ENCODE measurements around the gene NPTXR. TPM values are rescaled to one million over a fixed set of nuclear protein-coding genes. Genes with fewer than 3 reads are reported as not detected.
"Not testable (repeated sequence)": the region's sequence is repeated elsewhere in the genome, so short reads cannot be mapped to it uniquely, and the experiment has no call there.

Gene NPTXR
- polyA plus RNA-seq, 1 of the 3 experiments (the other 2 are of a cell fraction) = 1.2 TPM

GRCh38 chr22:38859581-38860282 is 15.9 kb upstream of the NPTXR start:
- no peak overlapping the region for H3K4me3 ChIP-seq (ENCODE audit: low read depth in 2 of 2, low read length in 1 of 2)
- no peak for TF ChIP-seq RXRA (IDR thresholded peaks at IDR 0.05; ENCODE audit: borderline replicate concordance, low read depth)
- no peak for TF ChIP-seq ZBTB33 (IDR thresholded peaks at IDR 0.05; ENCODE audit: borderline replicate concordance, low read depth)
- no peaks in the 10 kb centered on the region for H3K27me3 ChIP-seq (ENCODE audit: insufficient read depth)
- POLR2A ChIA-PET = no interaction called here
- no peak overlapping the region for H3K9ac ChIP-seq
- H3K4me1 ChIP-seq (ENCODE audit: control insufficient read depth in 1 of 2, insufficient read depth in 2 of 2, low read depth in 1 of 2, low read length in 1 of 2) = peaks cover 0 to 5% of the 10 kb centered on the region in 2 experiments; a peak in 1 of 4 replicates
- H3K27ac ChIP-seq (ENCODE audit: low read depth in 2 of 2, low read length in 1 of 2) = no peak overlapping the region
- H4K20me1 ChIP-seq (ENCODE audit: insufficient read depth) = no peaks in the 10 kb centered on the region
- no peak overlapping the region for H3K4me2 ChIP-seq
- no peaks in the 10 kb centered on the region for H3K9me3 ChIP-seq
- no peak overlapping the region for H2AFZ ChIP-seq (ENCODE audit: low read depth)
- H3K79me2 ChIP-seq (ENCODE audit: insufficient read depth) = no peaks in the 10 kb centered on the region
- WGBS (ENCODE audit: low lambda C conversion rate) = 90% methylated on average over 3 of the region's 14 CpGs
- H3F3A ChIP-seq (replicated peaks; ENCODE audit: insufficient read depth) = no peaks in the 10 kb centered on the region
- CTCF ChIA-PET = interaction anchor here (2.3 to 3.7 kb wide), 3 partner anchors 10 to 94 kb away, joined by 7 to 28 read pairs (median 7); no protein-coding TSS in a partner anchor
- no peaks in the 10 kb centered on the region for H3K36me3 ChIP-seq (replicated peaks in 1 of 2; ENCODE audit: control insufficient read depth in 1 of 2, insufficient read depth in 2 of 2, low read length in 1 of 2)
- H3K9me2 ChIP-seq = no peaks in the 10 kb centered on the region
- no peak for DNase-seq

- Histone ChIP-seq H3K9ac (no peak overlapping the region), H4K20me1 (ENCODE audit: insufficient read depth) (no peaks in the 10 kb centered on the region), H3K9me2 (no peaks in the 10 kb centered on the region), H2AFZ (ENCODE audit: low read depth) (no peak overlapping the region), H3K27me3 (ENCODE audit: insufficient read depth) (no peaks in the 10 kb centered on the region), H3K4me2 (no peak overlapping the region), H3K4me1 (ENCODE audit: control insufficient read depth in 1 of 2, insufficient read depth in 2 of 2, low read depth in 1 of 2, low read length in 1 of 2) (peaks cover 0 to 5% of the 10 kb centered on the region in 2 experiments; a peak in 1 of 4 replicates), H3K9me3 (no peaks in the 10 kb centered on the region), H3K27ac (ENCODE audit: low read depth in 2 of 2, low read length in 1 of 2) (no peak overlapping the region), H3K36me3 (replicated peaks in 1 of 2; ENCODE audit: control insufficient read depth in 1 of 2, insufficient read depth in 2 of 2, low read length in 1 of 2) (no peaks in the 10 kb centered on the region), H3F3A (replicated peaks; ENCODE audit: insufficient read depth) (no peaks in the 10 kb centered on the region), H3K4me3 (ENCODE audit: low read depth in 2 of 2, low read length in 1 of 2) (no peak overlapping the region), H3K79me2 (ENCODE audit: insufficient read depth) (no peaks in the 10 kb centered on the region)
- CTCF ChIA-PET = interaction anchor here (0.8 to 3.7 kb wide), 3 partner anchors 11 to 89 kb away, joined by 3 to 28 read pairs (median 7); no protein-coding TSS in a partner anchor
- POLR2A ChIA-PET = no interaction called here
- TF ChIP-seq PBX3 (IDR thresholded peaks at IDR 0.05) (no peak), SMC3 (IDR thresholded peaks at IDR 0.05; ENCODE audit: low read depth, low read length) (no peak), IRF3 (IDR thresholded peaks at IDR 0.05; ENCODE audit: low read depth, low read length) (no peak), JUND (IDR thresholded peaks at IDR 0.05) (no peak), FOXM1 (IDR thresholded peaks at IDR 0.05; ENCODE audit: low read depth) (no peak), NFIC (IDR thresholded peaks at IDR 0.05; ENCODE audit: borderline replicate concordance) (no peak)
- DNase-seq = no peak
- 63% methylated on average over 4 of the region's 9 CpGs for WGBS (ENCODE audit: low lambda C conversion rate)
Measured at GRCh38 chr22:38858492-38858891, 14.7 kb upstream of the NPTXR start.

- H3K27me3 ChIP-seq (ENCODE audit: insufficient read depth); POLR2A ChIA-PET; H3K4me2 ChIP-seq; DNase-seq; H3K9me2 ChIP-seq; H3K9me3 ChIP-seq; H3K9ac ChIP-seq; H3K79me2 ChIP-seq (ENCODE audit: insufficient read depth); H3K4me1 ChIP-seq (ENCODE audit: control insufficient read depth in 1 of 2, insufficient read depth in 2 of 2, low read depth in 1 of 2, low read length in 1 of 2); H3K36me3 ChIP-seq (replicated peaks in 1 of 2; ENCODE audit: control insufficient read depth in 1 of 2, insufficient read depth in 2 of 2, low read length in 1 of 2); H3K4me3 ChIP-seq (ENCODE audit: low read depth in 2 of 2, low read length in 1 of 2); H3K27ac ChIP-seq (ENCODE audit: low read depth in 2 of 2, low read length in 1 of 2); H3F3A ChIP-seq (replicated peaks; ENCODE audit: insufficient read depth); H4K20me1 ChIP-seq (ENCODE audit: insufficient read depth); H2AFZ ChIP-seq (ENCODE audit: low read depth): not testable (repeated sequence)
- WGBS (ENCODE audit: low lambda C conversion rate) = 95% methylated on average over 7 of the region's 7 CpGs
- CTCF ChIA-PET = interaction anchor here (2.3 to 4.5 kb wide), 2 partner anchors 16 to 86 kb away, joined by 12 to 25 read pairs; partner anchors contain the start of gene CBX6
Measured at GRCh38 chr22:38854476-38854875, 10.6 kb upstream of the NPTXR start.

- H3K79me2 ChIP-seq (ENCODE audit: insufficient read depth); H3K9ac ChIP-seq; H3K4me1 ChIP-seq (ENCODE audit: control insufficient read depth in 1 of 2, insufficient read depth in 2 of 2, low read depth in 1 of 2, low read length in 1 of 2); POLR2A ChIA-PET; H3K27ac ChIP-seq (ENCODE audit: low read depth in 2 of 2, low read length in 1 of 2); H3K9me2 ChIP-seq; H2AFZ ChIP-seq (ENCODE audit: low read depth); H3K9me3 ChIP-seq; H3K27me3 ChIP-seq (ENCODE audit: insufficient read depth); H3K4me2 ChIP-seq; H3K4me3 ChIP-seq (ENCODE audit: low read depth in 2 of 2, low read length in 1 of 2); DNase-seq; H3K36me3 ChIP-seq (replicated peaks in 1 of 2; ENCODE audit: control insufficient read depth in 1 of 2, insufficient read depth in 2 of 2, low read length in 1 of 2); H3F3A ChIP-seq (replicated peaks; ENCODE audit: insufficient read depth); H4K20me1 ChIP-seq (ENCODE audit: insufficient read depth): not testable (repeated sequence)
- WGBS (ENCODE audit: low lambda C conversion rate) = 29% methylated on average over 3 of the region's 5 CpGs
- CTCF ChIA-PET = interaction anchor here (1.0 to 4.5 kb wide), 4 partner anchors 9 to 85 kb away, joined by 3 to 25 read pairs (median 8); partner anchors contain the start of gene CBX6
Measured at GRCh38 chr22:38853883-38854282, 10.1 kb upstream of the NPTXR start.

Measured in SK-N-SH (cell line).